Trophoblast cell (in vitro differentiated cells and primary cell): ENCODE measurements around the gene HDAC2.

ENCODE experiments used
- DNase-seq, 2 donors: peaks; one replicate each; pipeline ENCODE4 v3.0.0-alpha.2; 2016
- H2AFZ ChIP-seq: 2 replicates; pipeline ENCODE4 v1.6.1; 2013; ENCODE audit warnings: low read length, moderate library complexity, mild to moderate bottlenecking; ENCODE audit not compliant: insufficient read depth, poor library complexity
- H2AK5ac ChIP-seq: 2 replicates; pipeline ENCODE4 v1.6.1; 2013; ENCODE audit warnings: mild to moderate bottlenecking, low read length
- H2BK120ac ChIP-seq: 2 replicates; pipeline ENCODE4 v1.6.1; 2013; ENCODE audit warnings: low read length, mild to moderate bottlenecking, moderate library complexity; ENCODE audit not compliant: insufficient read depth, poor library complexity
- H2BK12ac ChIP-seq: 2 replicates; pipeline ENCODE4 v1.6.1; 2013; ENCODE audit warnings: mild to moderate bottlenecking, low read length, moderate library complexity
- H2BK5ac ChIP-seq: 2 replicates; pipeline ENCODE4 v1.6.1; 2013; ENCODE audit warnings: low read length, low read depth, moderate library complexity, mild to moderate bottlenecking; ENCODE audit not compliant: poor library complexity
- H3K14ac ChIP-seq: 2 replicates; pipeline ENCODE4 v1.6.1; 2013; ENCODE audit warnings: mild to moderate bottlenecking, low read length
- H3K18ac ChIP-seq: 2 replicates; pipeline ENCODE4 v1.6.1; 2013; ENCODE audit warnings: mild to moderate bottlenecking, low read length
- H3K23ac ChIP-seq: 2 replicates; pipeline ENCODE4 v1.6.1; 2013; ENCODE audit warnings: low read length
- H3K27ac ChIP-seq: 2 replicates; pipeline ENCODE4 v1.5.1; 2013; ENCODE audit warnings: low read depth, mild to moderate bottlenecking, inconsistent platforms, low read length, moderate library complexity
- H3K27me3 ChIP-seq: 2 replicates; pipeline ENCODE4 v1.6.1; 2013; ENCODE audit warnings: inconsistent platforms, mild to moderate bottlenecking, low read length, moderate library complexity; ENCODE audit not compliant: insufficient read depth
- H3K36me3 ChIP-seq, 2 experiments: 1 replicate in 1 of 2; 2 replicates in 1 of 2; pipeline ENCODE4 v1.6.1; 2013; ENCODE audit warnings: low read length in 2 of 2, mild to moderate bottlenecking in 2 of 2, moderate library complexity in 1 of 2; ENCODE audit not compliant: insufficient read depth in 2 of 2, control insufficient read depth in 1 of 2
- H3K4ac ChIP-seq: 2 replicates; pipeline ENCODE4 v1.6.1; 2013; ENCODE audit warnings: low read depth, mild to moderate bottlenecking, low read length, moderate library complexity
- H3K4me1 ChIP-seq, 2 experiments: 1 replicate in 1 of 2; 2 replicates in 1 of 2; pipeline ENCODE4 v1.6.1; 2013; ENCODE audit warnings: low read length in 2 of 2, mild to moderate bottlenecking in 2 of 2, moderate library complexity in 1 of 2; ENCODE audit not compliant: insufficient read depth in 2 of 2, control insufficient read depth in 1 of 2
- H3K4me2 ChIP-seq: 2 replicates; pipeline ENCODE4 v1.6.1; 2013; ENCODE audit warnings: inconsistent platforms, mild to moderate bottlenecking, low read length, moderate library complexity
- H3K4me3 ChIP-seq: 2 replicates; pipeline ENCODE4 v1.5.1; 2013; ENCODE audit warnings: mild to moderate bottlenecking, low read depth, low read length, inconsistent platforms
- H3K79me1 ChIP-seq: one replicate; pipeline ENCODE4 v1.6.1; 2013; ENCODE audit warnings: low read length
- H3K79me2 ChIP-seq: 2 replicates; pipeline ENCODE4 v1.6.1; 2013; ENCODE audit warnings: low read length, mild to moderate bottlenecking; ENCODE audit not compliant: control insufficient read depth, insufficient read depth, poor library complexity
- H3K9ac ChIP-seq: 2 replicates; pipeline ENCODE4 v1.6.1; 2013; ENCODE audit warnings: mild to moderate bottlenecking, low read length
- H3K9me3 ChIP-seq: 2 replicates; pipeline ENCODE4 v1.6.1; 2013; ENCODE audit warnings: low read depth, mild to moderate bottlenecking, control low read depth, inconsistent platforms, low read length; ENCODE audit not compliant: insufficient read depth
- H4K12ac ChIP-seq: 2 replicates; pipeline ENCODE4 v1.6.1; 2013; ENCODE audit warnings: low read depth, mild to moderate bottlenecking, low read length, moderate library complexity
- H4K8ac ChIP-seq: 2 replicates; pipeline ENCODE4 v1.6.1; 2013; ENCODE audit warnings: low read depth, mild to moderate bottlenecking, low read length, moderate library complexity
- H4K91ac ChIP-seq: one replicate; pipeline ENCODE4 v1.6.1; 2013; ENCODE audit warnings: low read depth, mild to moderate bottlenecking, low read length, moderate library complexity
- WGBS: extraction: QIAGEN DNeasy Blood & Tissue Kit; methylation state at CpG from one replicate; pipeline ENCODE4 v1.1.7; 2013; ENCODE audit warnings: missing lambda C conversion rate; ENCODE audit not compliant: insufficient read length, insufficient coverage; ENCODE audit errors: extremely low coverage; 5-methylcytosine and 5-hydroxymethylcytosine counted together

HDAC2 gene

GRCh38 chr6:113998811-113999210, 27.9 kb upstream of the HDAC2 start:
- peaks cover 10% of the 10 kb centered on the region for H3K79me1 ChIP-seq
- H3K27ac ChIP-seq = no peak overlapping the region
- no peak overlapping the region for H2AK5ac ChIP-seq
- H2BK120ac ChIP-seq = no peak overlapping the region
- no peak overlapping the region for H2BK5ac ChIP-seq
- no peak overlapping the region for H4K91ac ChIP-seq
- no peaks in the 10 kb centered on the region for H3K27me3 ChIP-seq
- H2AFZ ChIP-seq = no peak overlapping the region
- H3K4me1 ChIP-seq = peaks cover 4 to 9% of the 10 kb centered on the region in 2 experiments
- H2BK12ac ChIP-seq = no peak overlapping the region
- no peak overlapping the region for H3K4ac ChIP-seq
- H3K36me3 ChIP-seq = no peaks in the 10 kb centered on the region
- H3K14ac ChIP-seq = no peak overlapping the region
- no peak for DNase-seq
- H3K4me3 ChIP-seq = no peak overlapping the region
- H4K12ac ChIP-seq = no peak overlapping the region
- H3K18ac ChIP-seq = no peak overlapping the region
- H4K8ac ChIP-seq = no peak overlapping the region
- no peak overlapping the region for H3K23ac ChIP-seq
- H3K79me2 ChIP-seq = peaks cover 2% of the 10 kb centered on the region
- no peak overlapping the region for H3K9ac ChIP-seq
- H3K9me3 ChIP-seq = no peaks in the 10 kb centered on the region
- H3K4me2 ChIP-seq = no peak overlapping the region

DNA sequence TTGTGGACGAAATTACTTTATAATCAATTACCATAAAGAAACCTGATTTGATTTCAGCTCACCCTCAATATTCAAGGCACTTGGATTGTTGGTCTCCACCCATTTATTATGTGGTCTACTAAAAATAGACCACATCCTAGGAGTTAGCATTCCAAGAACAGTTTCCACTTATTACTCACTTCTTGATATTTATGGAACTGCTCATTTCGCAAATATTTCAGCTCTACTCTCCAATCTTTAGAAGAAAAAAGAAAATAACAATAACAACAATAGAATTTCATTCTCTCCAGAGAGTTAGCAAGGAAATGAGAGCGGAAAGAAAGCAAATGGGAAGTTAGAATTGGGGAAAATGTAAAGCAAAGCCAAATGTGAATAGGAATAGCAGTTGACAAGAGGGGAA, 26.2 kb upstream of the HDAC2 start:
- H3K4ac ChIP-seq = no peak overlapping the region
- H3K4me3 ChIP-seq = no peak overlapping the region
- H3K36me3 ChIP-seq = no peaks in the 10 kb centered on the region
- WGBS = no CpG with 5 or more reads among the region's 3 CpGs
- no peak overlapping the region for H3K14ac ChIP-seq
- peaks cover 2% of the 10 kb centered on the region for H3K79me2 ChIP-seq
- DNase-seq = peak in 1 of 2 donors; percentile 65
- no peak overlapping the region for H2AK5ac ChIP-seq
- H2BK12ac ChIP-seq = no peak overlapping the region
- no peak overlapping the region for H4K8ac ChIP-seq
- H3K27ac ChIP-seq = no peak overlapping the region
- no peak overlapping the region for H3K23ac ChIP-seq
- no peaks in the 10 kb centered on the region for H3K9me3 ChIP-seq
- no peak overlapping the region for H3K4me2 ChIP-seq
- no peak overlapping the region for H2BK5ac ChIP-seq
- no peak overlapping the region for H4K12ac ChIP-seq
- no peak overlapping the region for H2BK120ac ChIP-seq
- H3K9ac ChIP-seq = no peak overlapping the region
- no peaks in the 10 kb centered on the region for H3K27me3 ChIP-seq
- peaks cover 4 to 9% of the 10 kb centered on the region in 2 experiments for H3K4me1 ChIP-seq
- no peak overlapping the region for H2AFZ ChIP-seq
- H3K79me1 ChIP-seq = peaks cover 10% of the 10 kb centered on the region
- no peak overlapping the region for H4K91ac ChIP-seq
- no peak overlapping the region for H3K18ac ChIP-seq

DNA sequence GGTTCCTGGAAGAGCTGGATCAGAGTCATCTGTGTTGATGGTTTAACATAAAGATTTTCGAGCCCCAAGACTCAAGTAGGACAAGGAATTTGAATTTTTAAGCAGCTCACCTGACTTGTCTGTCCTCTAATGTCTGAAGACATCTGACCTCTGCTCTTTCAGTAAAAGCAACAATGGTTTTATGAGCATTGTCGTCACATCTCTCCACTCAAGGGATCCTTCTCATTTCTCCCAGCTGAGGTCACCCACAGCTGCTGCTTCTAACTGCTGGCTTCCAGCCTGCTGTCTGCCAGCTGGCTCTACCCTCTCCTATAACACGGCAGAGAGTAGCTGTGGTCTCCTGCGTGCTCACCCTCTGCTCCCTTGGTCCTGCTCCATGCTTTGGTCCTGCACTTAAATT, 24.7 kb upstream of the HDAC2 start:
- H2AK5ac ChIP-seq = no peak overlapping the region
- H2BK5ac ChIP-seq = peak overlapping the region; percentile 21
- H3K23ac ChIP-seq = no peak overlapping the region
- peak overlapping the region; percentile 88 for H3K27ac ChIP-seq
- peak overlapping the region; percentile 41 for H2BK120ac ChIP-seq
- H4K12ac ChIP-seq = no peak overlapping the region
- no peak overlapping the region for H2AFZ ChIP-seq
- no peak overlapping the region for H3K14ac ChIP-seq
- no peaks in the 10 kb centered on the region for H3K27me3 ChIP-seq
- no CpG with 5 or more reads among the region's 4 CpGs for WGBS
- H3K79me1 ChIP-seq = peaks cover 10% of the 10 kb centered on the region
- H3K4me1 ChIP-seq = peaks cover 4 to 7% of the 10 kb centered on the region in 2 experiments
- peak; percentile 84 to 92 for DNase-seq
- no peak overlapping the region for H4K8ac ChIP-seq
- H3K79me2 ChIP-seq = peaks cover 2% of the 10 kb centered on the region
- H3K18ac ChIP-seq = no peak overlapping the region
- H3K9ac ChIP-seq = no peak overlapping the region
- H3K4me3 ChIP-seq = no peak overlapping the region
- no peaks in the 10 kb centered on the region for H3K36me3 ChIP-seq
- H2BK12ac ChIP-seq = no peak overlapping the region
- peak overlapping the region; percentile 19 for H3K4me2 ChIP-seq
- no peaks in the 10 kb centered on the region for H3K9me3 ChIP-seq
- H3K4ac ChIP-seq = no peak overlapping the region
- H4K91ac ChIP-seq = peak overlapping the region; percentile 28

- H3K27ac ChIP-seq = peak overlapping the region; percentile 56
- H2AFZ ChIP-seq = no peak overlapping the region
Observed at GRCh38 chr6:113994934-113995342, 24.0 kb upstream of the HDAC2 start.

More at GRCh38 chr6:113994934-113995342, 24.0 kb upstream of the HDAC2 start:
- Histone ChIP-seq H3K14ac (no peak overlapping the region), H3K79me2 (peaks cover 2% of the 10 kb centered on the region), H4K91ac (no peak overlapping the region), H3K9me3 (no peaks in the 10 kb centered on the region), H2BK5ac (no peak overlapping the region), H3K36me3 (no peaks in the 10 kb centered on the region), H3K4ac (no peak overlapping the region), H4K8ac (no peak overlapping the region), H4K12ac (no peak overlapping the region), H3K18ac (no peak overlapping the region), H3K23ac (no peak overlapping the region), H3K27me3 (no peaks in the 10 kb centered on the region), H3K4me1 (peaks cover 4 to 7% of the 10 kb centered on the region in 2 experiments), H2BK12ac (no peak overlapping the region), H3K4me2 (no peak overlapping the region), H3K79me1 (peaks cover 10% of the 10 kb centered on the region), H2BK120ac (no peak overlapping the region), H3K4me3 (no peak overlapping the region), H3K9ac (no peak overlapping the region), H2AK5ac (no peak overlapping the region)
- DNase-seq = peak; percentile 66 to 83
